Measurements from ENCODE around the gene MTA3.
"Not testable (repeated sequence)": the region's sequence is repeated elsewhere in the genome, so short reads cannot be mapped to it uniquely, and the experiment has no call there.

The MTA3 gene

GRCh38 chr2:42638080-42638784 lies 69.8 kb downstream of the MTA3 start:
- TF ChIP-seq CTCF (conservative IDR thresholded peaks at IDR 0.05; ENCODE audit: low read depth) = no peak
- no peak overlapping the region for H3K27ac ChIP-seq
- no peak for DNase-seq (ENCODE audit: low spot score)
- POLR2A ChIA-PET (ENCODE audit: low non-redundant PET) = no interaction called here
- CTCF ChIA-PET = interaction anchor here (0.6 to 1.0 kb wide), 3 partner anchors 12 to 1114 kb away, joined by 3 to 4 read pairs (median 4); no protein-coding TSS in a partner anchor

- no peak overlapping the region for H3K27ac ChIP-seq
- TF ChIP-seq CTCF (conservative IDR thresholded peaks at IDR 0.05; ENCODE audit: low read depth) = no peak
- no peak for DNase-seq (ENCODE audit: low spot score)
- ChIA-PET POLR2A (ENCODE audit: low non-redundant PET) (no interaction called here), CTCF (interaction anchor here (0.6 to 1.0 kb wide), 3 partner anchors 11 to 1112 kb away, joined by 3 to 4 read pairs (median 3); no protein-coding TSS in a partner anchor)
Measured at GRCh38 chr2:42639340-42640077, 71.1 kb downstream of the MTA3 start.

DNA sequence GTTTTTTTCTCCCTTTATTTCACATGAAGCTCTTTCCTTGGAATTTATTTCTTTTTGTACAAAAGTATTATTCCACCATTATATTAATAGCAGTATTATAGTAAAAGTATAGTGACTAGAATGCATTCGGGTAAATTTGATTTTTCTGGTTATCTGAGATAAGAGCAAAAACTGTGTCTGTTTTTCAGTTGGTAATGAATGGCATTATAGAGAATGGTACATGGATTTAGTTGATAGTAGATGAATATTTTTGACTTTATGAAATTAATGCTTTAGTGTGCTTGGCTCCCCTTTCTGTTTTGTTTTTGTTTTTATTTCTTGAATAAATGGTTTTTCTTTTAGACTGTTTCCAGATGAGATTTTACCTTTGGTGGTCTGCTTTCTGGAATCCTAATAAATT lies 71.8 kb downstream of the MTA3 start:
- POLR2A ChIA-PET (ENCODE audit: low non-redundant PET) = no interaction called here
- DNase-seq (ENCODE audit: low spot score) = no peak
- TF ChIP-seq CTCF (conservative IDR thresholded peaks at IDR 0.05; ENCODE audit: low read depth) = no peak
- no peak overlapping the region for H3K27ac ChIP-seq
- CTCF ChIA-PET = interaction anchor here (0.6 to 0.7 kb wide), 2 partner anchors 71 to 236 kb away, joined by 3 to 4 read pairs; no protein-coding TSS in a partner anchor

GRCh38 chr2:42642371-42642770 lies 73.9 kb downstream of the MTA3 start:
- CTCF ChIA-PET = interaction anchor here (0.5 to 0.7 kb wide), 3 partner anchors 121 to 1413 kb away, joined by 3 to 7 read pairs (median 6); no protein-coding TSS in a partner anchor
- POLR2A ChIA-PET (ENCODE audit: low non-redundant PET); DNase-seq (ENCODE audit: low spot score); H3K27ac ChIP-seq: not testable (repeated sequence)

DNA sequence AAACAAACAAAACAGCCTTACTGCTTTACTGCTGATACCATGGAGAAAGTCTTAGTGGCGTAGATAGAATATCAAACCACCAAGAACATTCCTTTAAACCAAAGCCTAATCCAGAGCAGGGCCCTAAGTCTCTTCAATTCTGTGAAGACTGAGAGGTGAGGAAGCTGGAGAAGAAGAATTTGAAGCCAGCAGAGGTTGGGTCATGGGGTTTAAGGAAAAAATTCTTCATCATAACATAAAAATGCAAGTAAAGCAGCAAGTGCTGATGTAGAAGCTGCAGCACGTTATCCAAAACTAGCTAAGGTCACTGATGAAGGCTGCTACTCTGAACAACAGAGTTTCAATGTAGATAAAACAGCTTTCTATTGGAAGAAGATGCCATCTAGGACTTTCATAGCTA lies 77.1 kb downstream of the MTA3 start:
- no peak overlapping the region for H3K27ac ChIP-seq
- no peak for DNase-seq (ENCODE audit: low spot score)
- POLR2A ChIA-PET (ENCODE audit: low non-redundant PET) = no interaction called here
- no peak for TF ChIP-seq CTCF (conservative IDR thresholded peaks at IDR 0.05; ENCODE audit: low read depth)
- CTCF ChIA-PET = interaction anchor here (0.6 kb wide), 1 partner anchor 896 kb away, joined by 3 read pairs; no protein-coding TSS in a partner anchor

DNA sequence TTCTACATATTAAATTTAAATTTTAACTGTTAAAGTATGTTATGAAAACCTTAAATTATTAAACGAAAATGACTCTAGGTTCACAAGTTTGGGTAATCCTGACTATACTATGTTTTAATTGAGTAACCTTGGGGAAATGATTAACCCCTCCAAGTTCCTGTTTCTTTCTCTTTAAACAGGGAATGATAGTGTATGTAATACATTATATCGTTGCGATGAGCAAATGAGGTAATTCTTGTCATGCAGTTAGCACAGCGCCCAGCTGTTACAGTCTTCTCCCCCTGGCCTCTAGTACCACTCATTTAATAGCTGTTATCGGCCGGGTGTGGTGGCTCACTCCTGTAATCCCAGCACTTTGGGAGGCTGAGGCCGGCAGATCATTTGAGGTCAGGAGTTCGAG lies 80.4 kb downstream of the MTA3 start:
- TF ChIP-seq CTCF (conservative IDR thresholded peaks at IDR 0.05; ENCODE audit: low read depth) = no peak
- no peak overlapping the region for H3K27ac ChIP-seq
- CTCF ChIA-PET = no interaction called here

DNA sequence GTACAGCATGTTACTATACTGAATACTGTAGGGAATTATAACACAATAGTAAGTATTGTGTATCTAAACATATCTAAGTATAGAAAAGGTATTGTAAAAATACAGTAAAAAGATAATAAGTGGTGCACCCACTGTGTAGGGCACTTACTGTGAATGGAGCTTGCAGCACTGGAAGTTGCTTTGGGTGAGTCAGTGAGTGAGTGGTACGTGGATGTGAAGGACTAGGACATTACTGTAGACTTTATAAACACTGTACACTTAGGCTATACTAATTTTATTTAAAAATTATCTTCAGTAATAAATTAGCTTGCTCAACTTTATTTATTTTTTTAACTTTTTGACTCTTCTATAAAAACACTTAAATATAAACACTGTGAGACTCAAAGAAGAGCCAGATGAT lies 82.6 kb downstream of the MTA3 start:
- no peak for DNase-seq (ENCODE audit: low spot score)
- no peak for TF ChIP-seq CTCF (conservative IDR thresholded peaks at IDR 0.05; ENCODE audit: low read depth)
- no peak overlapping the region for H3K27ac ChIP-seq
- ChIA-PET CTCF (no interaction called here), POLR2A (ENCODE audit: low non-redundant PET) (no interaction called here)

More for the DNA sequence above, 80.4 kb downstream of the MTA3 start:
- POLR2A ChIA-PET (ENCODE audit: low non-redundant PET) = no interaction called here
- DNase-seq (ENCODE audit: low spot score) = no peak
